GM18508 (cell line): Measurements from ENCODE around the gene OGFOD2.

Source experiments
- ATAC-seq: cut with Tn5 transposase; IDR thresholded peaks from one replicate; pipeline ENCODE4 v1.9.1; 2021; ENCODE audit warnings: moderate number of reproducible peaks; ENCODE audit not compliant: insufficient read depth, unreplicated experiment

Gene OGFOD2

GRCh38 chr12:122949816-122950675 lies 25.0 kb upstream of the OGFOD2 start:
- no peak for ATAC-seq

DNA sequence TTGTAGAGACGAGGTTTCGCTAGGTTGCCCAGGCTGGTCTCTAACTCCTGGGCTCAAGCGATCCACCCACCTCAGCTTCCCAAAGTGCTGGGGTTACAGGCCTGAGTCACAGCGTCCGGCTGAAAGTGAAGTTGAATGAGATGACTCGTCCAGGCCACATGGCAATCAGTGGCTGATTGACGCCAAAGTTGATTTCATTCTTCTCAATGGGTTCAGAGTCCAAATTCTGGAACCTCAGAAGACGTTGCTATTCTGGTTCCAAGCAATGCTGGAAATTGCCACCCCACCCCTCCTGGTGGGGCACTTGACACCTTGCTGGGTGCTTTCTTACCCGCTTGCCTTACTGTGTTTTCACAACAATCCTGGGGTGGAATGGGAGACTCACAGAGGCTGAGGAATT lies 23.6 kb upstream of the OGFOD2 start:
- no peak for ATAC-seq

- ATAC-seq, result no peak
Observed at GRCh38 chr12:122951979-122952892, 22.8 kb upstream of the OGFOD2 start.

DNA sequence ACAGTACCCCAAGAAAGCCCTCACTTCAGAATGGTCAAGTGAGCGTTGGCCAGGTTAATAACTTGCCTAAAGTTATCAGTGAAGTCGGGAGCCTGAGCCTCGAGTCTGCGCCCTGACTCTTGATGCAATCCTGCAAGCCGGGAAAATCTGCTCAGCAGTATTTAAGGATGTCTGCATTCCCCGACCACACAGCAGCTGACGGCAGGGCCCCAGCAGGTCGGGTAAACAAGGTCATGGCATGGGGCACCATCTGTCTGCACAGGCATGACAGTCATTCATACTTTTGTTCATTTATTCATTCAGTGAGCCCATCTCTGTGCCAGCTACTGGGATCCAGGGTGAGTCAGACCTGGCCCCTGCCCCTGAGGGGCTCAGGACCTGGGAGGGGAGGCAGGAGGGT lies 19.9 kb upstream of the OGFOD2 start:
- ATAC-seq, result no peak

GRCh38 chr12:122956035-122956434 lies 19.0 kb upstream of the OGFOD2 start:
- ATAC-seq, result no peak

DNA sequence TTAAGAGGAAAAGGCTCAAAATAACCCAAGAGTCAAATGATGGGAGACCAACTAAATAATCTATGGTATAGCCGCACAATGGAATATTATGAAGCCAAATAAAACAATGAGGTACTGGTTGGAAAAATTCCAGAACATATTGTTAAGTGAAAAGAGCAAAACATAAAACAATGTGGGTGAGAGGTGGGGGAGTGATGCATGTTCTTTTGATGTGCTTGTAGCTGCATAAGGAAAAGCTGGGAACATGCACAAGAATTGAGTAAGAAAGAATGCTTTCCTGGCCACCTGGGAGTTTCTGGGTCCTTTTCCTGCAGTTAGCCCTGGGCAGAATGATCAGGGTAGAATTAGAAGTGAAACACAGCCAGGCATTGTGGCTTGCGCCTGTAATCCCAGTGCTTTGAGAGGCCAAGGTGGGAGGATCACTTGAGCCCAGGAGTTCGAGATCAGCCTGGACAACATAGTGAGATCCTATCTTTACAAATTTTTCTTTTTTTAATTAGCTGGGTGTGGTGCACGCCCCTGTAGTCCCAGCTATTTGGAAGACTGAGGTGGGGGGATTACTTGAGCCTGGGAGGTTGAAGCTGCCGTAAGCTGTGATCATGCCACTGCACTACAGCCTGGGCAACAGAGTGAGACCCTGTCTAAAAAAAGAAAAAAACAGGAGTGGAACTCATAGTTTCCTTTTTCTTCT lies 16.7 kb upstream of the OGFOD2 start:
- ATAC-seq, result no peak

- ATAC-seq, result no peak
Observed at GRCh38 chr12:122959566-122960192, 15.4 kb upstream of the OGFOD2 start.

DNA sequence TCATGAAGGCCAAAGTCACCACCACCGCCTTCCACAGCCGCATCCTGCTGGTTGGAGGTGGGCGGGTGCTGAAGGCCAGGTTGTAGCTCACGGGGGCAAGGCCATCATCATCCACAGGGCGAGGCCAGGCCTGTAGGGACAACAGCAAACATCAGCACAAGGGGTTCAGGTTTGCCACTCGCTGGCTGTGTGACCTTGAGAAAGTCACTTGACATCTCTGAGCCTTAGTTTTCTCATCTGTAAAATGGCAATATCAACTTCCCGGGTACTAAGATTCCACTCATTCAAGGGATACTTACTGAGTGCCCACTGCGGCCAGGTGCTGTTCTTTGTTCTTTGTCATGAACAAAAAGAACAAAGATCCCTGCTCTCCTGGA lies 14.9 kb upstream of the OGFOD2 start:
- ATAC-seq, result no peak

DNA sequence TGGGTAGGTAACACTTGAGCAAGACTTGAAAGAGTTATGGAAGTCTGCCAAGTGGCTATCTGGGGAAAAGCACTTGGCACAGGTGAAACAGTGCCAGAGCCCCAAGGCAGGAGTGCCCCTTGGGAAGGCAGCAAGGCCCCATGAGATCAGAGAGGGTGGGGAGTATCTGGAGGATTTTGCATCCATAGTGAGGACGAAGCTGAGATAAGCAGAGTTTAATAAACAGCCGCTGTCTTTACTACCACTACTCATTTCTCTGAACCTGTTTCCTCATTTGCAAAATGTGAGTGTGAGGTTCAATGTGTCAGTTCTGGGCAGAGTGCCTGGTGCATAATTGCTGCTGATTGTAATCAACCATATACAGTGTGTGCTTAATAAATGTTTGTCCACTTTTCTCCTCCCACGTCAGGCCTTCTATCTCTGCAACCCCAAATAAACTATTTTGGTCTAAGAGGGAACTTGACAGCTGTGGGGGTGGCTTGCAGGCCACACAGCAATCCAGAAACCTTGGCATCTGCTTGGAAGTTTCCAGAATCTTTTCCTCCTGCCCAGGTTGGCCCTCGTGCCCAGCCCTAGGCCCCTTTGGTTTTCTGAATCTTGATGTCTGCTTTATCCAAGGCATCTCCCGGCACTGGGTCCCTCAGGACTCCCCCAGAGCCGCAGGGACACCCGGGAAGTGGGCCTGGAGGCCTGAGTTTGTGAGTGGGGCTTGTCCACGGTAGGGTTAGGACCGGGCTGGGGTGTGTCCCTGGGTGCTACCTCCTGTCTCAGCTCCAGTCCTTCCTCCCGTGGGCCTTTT lies 13.3 kb upstream of the OGFOD2 start:
- no peak for ATAC-seq

DNA sequence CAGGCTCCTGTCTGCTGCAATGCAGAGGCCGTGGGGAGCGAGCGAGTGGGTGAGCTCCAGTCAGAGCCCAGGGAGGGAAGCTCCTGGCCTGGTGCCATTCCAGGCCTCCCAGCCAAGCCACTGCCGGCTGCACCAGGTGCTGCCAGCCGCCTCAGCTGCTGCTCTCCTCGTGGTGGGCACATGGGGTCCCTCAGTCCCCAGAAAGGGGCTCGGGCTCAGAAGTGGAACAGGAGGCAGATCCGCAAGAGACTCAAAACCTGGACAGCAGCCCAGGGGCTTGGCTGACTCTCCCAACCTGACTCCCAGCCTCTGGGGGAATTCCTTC lies 11.1 kb upstream of the OGFOD2 start:
- no peak for ATAC-seq

GRCh38 chr12:122964439-122965257 lies 10.4 kb upstream of the OGFOD2 start:
- ATAC-seq, result no peak

GRCh38 chr12:122965321-122965751 lies 9.7 kb upstream of the OGFOD2 start:
- no peak for ATAC-seq

DNA sequence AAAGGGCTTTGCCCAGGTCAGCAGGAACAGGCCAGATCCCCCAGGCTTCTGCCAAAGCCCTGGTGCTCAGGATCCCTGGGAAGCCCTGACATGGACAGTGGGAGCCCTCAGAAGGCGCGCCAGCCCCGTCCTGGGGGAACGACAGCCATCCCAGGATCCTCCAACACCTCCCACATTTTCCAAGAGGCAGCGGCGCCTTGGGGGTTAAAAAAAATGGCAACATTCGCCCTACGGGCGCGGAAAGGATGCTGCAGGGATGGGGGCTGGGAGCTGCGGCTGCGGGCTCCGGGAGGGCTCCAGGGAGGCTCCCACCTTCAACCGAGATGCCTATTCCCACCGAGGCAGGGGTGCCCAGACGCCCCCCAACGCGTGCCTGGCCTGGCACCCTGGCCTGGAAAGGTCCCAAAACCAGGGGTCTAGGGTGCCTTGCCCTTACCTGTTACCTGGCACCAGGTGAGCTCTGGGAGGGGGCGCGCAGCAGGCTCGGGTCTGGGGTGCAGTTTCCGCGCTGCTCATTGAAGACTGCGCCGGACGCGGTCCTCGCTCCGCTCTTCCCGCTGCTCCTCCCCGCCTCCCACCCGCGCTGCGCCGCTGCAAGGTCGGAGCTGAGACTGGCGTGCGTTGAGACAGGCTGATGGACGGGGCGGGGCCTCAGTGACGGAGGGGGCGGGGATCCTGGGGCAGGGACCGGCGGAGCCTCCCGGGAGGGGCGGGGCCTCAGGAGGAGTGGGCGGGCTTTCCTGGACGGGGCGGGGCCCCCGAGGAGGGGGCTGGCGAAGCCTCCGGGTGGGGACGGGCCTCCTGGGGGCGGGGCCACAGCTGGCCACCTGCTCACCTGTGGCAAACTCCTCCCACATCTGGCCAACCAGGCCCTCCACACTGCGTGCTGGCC lies 8.9 kb upstream of the OGFOD2 start, which contains the start of gene ABCB9:
Gene ABCB9, minus strand, starts transcription at position 613 of the 892 bp plus-strand sequence. CDS start 6,228 bp downstream, outside the sequence.
- ATAC-seq, result no peak

DNA sequence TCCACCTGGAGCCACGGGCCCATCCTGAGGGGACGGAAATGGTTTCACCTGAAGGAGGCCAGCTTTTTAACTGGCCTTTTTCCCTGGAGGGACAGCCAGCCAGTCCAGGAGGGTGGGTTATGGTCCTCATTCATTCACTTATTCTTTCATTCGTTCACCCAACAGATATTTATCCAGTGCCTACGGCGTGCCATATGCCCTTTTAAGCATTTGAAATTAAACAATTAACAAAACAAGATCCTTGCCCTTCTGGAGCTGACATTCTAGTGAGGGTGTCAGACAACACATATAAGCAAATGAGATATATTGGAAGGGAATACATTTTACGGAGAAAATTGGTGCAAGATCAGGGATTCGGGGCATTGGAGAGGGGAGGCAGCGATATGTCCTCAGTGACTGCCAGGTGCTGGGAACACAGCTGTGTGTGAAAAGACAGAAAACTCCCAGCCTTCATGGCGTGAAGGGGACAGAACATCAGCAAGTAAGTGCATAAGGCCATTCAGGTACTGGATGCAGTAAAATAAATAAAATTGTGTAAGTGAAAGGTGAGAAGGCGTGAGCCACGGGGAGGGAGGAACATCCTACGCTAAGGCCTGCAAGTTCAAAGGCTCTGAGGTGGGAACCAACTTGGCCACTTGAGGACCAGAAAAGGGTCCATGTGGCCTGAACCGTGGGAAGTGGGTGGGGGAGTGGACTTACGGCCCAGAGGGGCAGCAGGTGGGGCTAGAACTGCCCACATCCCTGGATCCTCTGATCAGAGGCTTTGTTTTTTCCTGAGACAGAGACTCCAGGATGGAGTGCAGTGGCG lies 8.1 kb upstream of the OGFOD2 start:
- ATAC-seq, result no peak

- no peak for ATAC-seq
Observed at GRCh38 chr12:122968104-122968503, 6.9 kb upstream of the OGFOD2 start.

- no peak for ATAC-seq
Observed at GRCh38 chr12:122969676-122970075, 5.4 kb upstream of the OGFOD2 start.
